ENCODE data around the gene TBCK.

The TBCK gene

DNA sequence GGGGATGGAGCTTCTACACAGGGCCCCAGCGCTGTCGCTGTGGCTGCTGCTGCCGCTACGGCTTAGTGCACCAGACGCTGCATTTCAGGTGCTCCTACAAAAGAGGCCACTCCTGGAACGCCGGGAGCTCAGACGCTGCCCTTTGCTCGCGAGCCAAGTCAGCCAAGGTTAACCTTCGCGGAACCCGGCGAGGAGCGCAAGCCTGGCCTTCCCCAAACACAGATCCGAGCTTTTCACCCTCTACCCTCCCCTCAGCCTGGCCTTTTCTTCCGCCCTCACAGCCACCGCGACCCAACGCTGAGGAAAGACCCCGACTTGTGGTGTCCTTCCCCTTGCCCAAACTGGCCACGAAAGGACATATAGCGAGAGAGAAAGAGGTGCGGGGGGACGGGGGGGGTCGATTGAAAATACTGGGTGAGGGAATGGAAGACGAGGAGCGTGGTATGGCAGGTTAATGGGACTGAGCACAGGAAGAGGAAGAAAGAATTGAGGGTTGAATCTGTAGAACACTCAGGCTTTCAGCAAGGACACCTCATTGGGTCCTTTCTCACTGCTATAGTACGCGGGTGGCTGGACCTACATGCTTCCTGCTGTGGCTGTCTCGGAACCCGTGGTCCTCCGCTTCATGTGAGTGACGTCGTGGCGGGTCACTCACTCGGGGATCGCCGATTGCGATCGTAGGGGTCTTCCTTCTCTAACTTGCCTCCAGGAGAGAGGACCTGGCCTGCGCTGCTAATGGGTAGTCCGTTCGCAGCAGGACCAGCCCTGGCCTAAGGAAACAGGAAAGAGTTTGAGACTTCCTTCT lies at the start of gene TBCK, which contains the start of gene AIMP1:
TBCK (minus strand) TSS at position 242 of the 805 bp plus-strand sequence. CDS start 7,249 bp downstream, outside the sequence.
AIMP1 (plus strand) TSS at position 583 of the 805 bp plus-strand sequence. CDS start 8,460 bp downstream, outside the sequence.
- peak within 1 kb of the TSS; percentile 91 for H3K27ac ChIP-seq
- peak; percentile 58 for DNase-seq (ENCODE audit: low read depth, low spot score)

DNA sequence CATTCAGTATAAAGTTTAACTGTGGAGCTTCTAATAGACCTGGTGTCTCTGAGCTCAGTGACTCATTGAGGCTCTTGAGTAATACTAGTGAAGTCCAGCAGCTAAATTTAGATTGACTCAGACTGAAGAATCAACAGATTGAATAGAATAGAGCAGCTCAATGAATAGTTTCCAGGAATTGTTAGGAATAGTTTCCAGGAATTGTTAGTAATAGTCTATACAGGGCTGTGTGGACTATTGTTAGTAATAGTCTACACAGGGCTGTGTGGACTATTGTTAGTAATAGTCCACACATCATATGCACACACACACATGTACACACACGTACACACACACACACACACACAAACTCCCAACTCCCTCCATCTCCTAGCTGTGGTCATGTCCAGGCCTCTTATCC lies 49.6 kb upstream of the TBCK start:
- DNase-seq (ENCODE audit: low read depth, low spot score) = peak; percentile 67
- peak overlapping the region; percentile 43 for H3K27ac ChIP-seq

GRCh38 chr4:106364282-106364681 lies 48.3 kb upstream of the TBCK start:
- no peak overlapping the region for H3K27ac ChIP-seq
- DNase-seq (ENCODE audit: low read depth, low spot score) = no peak

- H3K27ac ChIP-seq = no peak overlapping the region
- no peak for DNase-seq (ENCODE audit: low read depth, low spot score)
Observed at GRCh38 chr4:106362086-106362825, 46.2 kb upstream of the TBCK start.

- no peak for DNase-seq (ENCODE audit: low read depth, low spot score)
- H3K27ac ChIP-seq = peak overlapping the region; percentile 12
Observed at GRCh38 chr4:106358899-106359298, 42.9 kb upstream of the TBCK start.

DNA sequence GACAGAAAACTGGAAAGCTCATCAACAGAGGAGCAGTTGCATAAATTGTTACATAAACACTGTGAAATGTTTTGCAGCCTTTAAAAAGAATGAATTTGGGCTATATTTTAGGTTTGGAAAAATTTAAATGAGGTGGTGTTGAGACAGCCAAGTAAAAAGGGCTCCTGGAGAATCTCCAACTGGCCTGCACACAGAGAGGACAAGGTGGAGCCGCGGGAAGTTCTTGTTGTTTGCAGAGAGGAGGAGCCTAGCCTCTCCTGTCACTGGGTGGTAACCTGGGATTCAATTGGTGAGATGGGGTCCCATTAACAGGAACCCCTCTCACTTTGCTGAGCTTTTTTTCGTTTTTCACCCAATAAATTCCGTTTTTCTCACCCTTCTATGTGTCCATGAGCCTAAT lies 39.2 kb upstream of the TBCK start:
- no peak overlapping the region for H3K27ac ChIP-seq
- DNase-seq (ENCODE audit: low read depth, low spot score) = no peak

DNA sequence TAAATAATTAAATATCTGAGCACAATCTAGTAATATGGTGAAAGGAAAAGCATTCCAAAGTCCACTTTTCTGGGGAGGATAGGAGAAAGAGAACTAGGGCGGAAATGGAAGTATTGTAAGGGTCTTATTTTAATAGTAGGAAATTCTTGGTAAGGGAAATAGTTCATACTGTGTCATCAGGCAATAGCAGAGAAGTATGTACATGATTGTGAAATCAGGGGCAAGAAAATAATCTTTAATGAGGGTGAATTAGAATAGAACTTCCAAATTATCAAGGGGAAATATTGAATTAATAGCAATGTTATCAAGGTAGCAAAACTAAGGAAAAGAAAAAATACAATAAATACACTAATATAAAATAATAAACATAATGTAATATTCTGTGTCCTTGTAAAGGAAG lies 37.8 kb upstream of the TBCK start:
- no peak overlapping the region for H3K27ac ChIP-seq
- DNase-seq (ENCODE audit: low read depth, low spot score) = no peak

DNA sequence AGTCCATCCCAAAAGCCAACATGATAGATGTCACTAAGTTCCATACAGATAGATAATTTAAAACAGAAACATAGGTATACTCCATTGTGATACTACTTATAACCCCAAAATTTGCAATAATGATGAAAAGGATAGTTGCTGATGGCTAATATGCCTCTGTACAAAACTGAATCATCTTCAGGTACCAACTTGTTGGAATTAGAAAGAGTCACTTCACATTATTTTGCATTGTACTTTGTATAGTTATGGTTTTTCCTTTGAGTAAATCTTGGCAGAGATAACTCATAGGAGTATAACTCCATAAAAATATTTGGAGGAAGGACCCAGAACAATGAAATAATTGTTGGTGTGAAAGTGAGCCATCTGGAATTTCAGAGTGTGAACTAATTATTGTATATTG lies 35.0 kb upstream of the TBCK start:
- H3K27ac ChIP-seq = peak overlapping the region; percentile 18
- DNase-seq (ENCODE audit: low read depth, low spot score) = no peak

DNA sequence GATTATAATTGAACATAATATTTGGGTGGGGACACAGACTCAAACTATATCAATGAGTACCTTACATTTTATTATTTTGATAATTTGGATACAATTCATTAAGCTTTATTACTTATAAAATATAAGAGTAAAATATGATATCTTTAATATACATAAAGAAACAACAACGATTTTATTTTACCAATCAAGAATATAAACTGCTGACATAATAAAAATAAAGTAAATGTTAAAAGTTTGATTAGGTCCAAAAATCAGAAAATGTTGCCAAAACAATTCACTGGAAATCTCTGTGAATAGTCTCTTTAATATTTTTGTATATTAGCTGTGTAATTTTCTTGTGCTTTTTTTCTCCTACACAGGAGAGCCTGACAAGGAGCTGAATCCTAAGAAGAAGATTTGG lies 31.2 kb upstream of the TBCK start:
- DNase-seq (ENCODE audit: low read depth, low spot score) = no peak
- no peak overlapping the region for H3K27ac ChIP-seq

GRCh38 chr4:106344647-106344970 lies 28.6 kb upstream of the TBCK start:
- no peak overlapping the region for H3K27ac ChIP-seq
- no peak for DNase-seq (ENCODE audit: low read depth, low spot score)

DNA sequence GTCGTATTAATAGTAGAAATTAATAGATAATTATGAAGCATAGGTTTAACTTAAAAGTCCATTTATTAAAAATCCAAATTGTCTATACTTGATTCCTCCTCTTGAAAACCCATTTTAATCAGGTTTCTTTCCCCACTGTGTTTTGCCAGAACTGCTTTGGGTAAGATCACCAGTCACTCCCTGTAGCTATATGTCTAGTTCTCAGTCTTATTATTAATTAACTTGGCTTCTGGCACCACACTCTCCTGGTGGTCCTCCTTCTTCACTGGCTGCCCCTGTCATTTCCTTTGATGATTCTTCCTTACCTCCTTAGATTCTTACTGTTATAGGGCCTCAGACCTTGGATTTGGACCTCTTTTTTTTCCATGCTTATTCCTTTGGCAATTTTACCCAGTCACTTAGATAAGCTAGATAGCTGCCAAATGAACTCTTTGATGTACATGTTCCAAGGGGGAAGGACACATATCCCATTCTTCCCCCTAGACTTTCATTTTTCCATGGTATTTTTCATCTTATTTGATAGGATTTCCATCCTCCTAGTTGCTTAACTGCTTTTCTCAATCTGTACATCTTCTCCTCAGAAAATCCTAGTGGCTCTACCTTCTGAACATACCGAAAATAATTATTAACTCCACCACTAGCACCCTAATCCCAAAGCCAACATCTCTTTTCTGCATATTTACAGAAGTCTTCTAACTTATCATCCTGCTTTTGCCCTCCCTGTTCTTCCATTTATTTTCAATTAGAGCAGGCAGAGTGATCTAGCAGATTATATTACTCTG lies 28.0 kb upstream of the TBCK start:
- DNase-seq (ENCODE audit: low read depth, low spot score) = no peak
- no peak overlapping the region for H3K27ac ChIP-seq

- no peak for DNase-seq (ENCODE audit: low read depth, low spot score)
- no peak overlapping the region for H3K27ac ChIP-seq
Observed at GRCh38 chr4:106340774-106341173, 24.8 kb upstream of the TBCK start.

DNA sequence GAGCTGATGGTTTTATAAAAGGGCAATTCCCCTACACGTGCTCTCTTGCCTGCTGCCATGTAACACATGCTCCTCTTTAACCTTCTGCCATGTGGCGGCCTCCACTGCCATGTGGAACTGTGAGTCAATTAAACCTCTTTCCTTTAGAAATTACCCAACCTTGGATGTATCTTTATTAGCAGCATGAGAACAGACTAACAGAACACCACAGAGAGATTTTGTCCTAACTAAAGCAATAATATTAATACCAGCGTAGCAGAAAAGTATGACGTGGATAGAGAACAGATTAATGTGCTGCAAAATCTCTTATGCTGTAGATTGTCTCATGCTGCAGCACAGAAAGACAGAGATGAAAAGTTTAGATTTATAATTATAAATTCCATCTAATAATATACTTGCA lies 23.4 kb upstream of the TBCK start:
- no peak overlapping the region for H3K27ac ChIP-seq
- DNase-seq (ENCODE audit: low read depth, low spot score) = no peak

DNA sequence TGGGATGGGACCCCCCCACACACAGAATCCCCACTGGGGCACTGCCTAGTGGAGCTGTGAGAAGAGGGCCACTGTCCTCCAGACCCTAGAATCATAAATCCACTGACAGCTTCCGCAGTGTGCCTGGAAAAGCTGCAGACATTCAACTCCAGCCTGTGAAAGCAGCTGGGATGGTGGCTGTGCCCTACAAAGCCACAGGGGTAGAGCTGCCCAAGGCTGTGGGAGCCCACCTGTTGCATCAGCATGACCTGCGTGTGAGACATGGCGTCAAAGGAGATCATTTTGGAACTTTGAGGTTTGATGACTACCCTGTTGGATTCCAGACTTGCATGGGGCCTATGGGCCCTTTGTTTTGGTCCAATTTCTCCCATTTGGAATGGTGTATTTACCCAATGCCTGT lies 22.7 kb upstream of the TBCK start:
- H3K27ac ChIP-seq = no peak overlapping the region
- no peak for DNase-seq (ENCODE audit: low read depth, low spot score)

- no peak overlapping the region for H3K27ac ChIP-seq
- no peak for DNase-seq (ENCODE audit: low read depth, low spot score)
Observed at GRCh38 chr4:106337916-106338315, 21.9 kb upstream of the TBCK start.

DNA sequence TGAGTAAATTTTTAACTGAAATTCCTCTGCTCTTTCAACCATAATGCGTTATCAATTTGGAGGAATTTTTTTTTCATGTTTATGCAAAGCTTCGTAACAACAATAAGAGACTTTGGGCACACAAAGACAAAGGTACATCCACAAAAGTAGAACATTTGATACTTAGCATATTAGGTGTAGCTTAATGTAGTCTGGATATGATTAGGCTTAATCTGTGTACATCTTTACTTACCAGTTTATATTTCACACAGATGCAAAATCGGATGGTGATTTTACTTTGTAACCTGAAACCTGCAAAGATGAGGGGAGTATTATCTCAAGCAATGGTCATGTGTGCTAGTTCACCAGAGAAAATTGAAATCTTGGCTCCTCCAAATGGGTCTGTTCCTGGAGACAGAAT lies 20.6 kb upstream of the TBCK start:
- no peak for DNase-seq (ENCODE audit: low read depth, low spot score)

GRCh38 chr4:106334741-106335470 lies 18.9 kb upstream of the TBCK start:
- no peak overlapping the region for H3K27ac ChIP-seq
- no peak for DNase-seq (ENCODE audit: low read depth, low spot score)

More for the DNA sequence above, 20.6 kb upstream of the TBCK start:
- H3K27ac ChIP-seq = no peak overlapping the region

DNA sequence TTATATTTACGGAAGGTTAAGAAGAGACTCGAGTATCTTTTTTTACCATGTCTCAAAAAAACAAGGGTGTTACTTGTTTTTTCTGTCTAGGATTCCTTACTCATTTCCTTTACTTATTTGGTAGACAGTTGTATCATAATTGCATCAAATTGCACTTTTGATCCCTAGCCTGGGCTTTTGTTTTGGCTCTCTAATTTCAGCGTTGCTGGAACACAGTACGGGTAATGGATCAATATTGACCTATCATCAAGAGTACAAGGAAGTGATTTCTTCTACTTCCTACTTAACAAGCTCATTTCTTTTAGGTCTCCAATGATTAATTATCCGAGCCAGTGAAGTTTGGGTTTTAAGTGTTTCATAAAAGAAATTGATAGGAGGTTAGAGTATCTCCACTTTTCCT lies 17.2 kb upstream of the TBCK start:
- no peak overlapping the region for H3K27ac ChIP-seq
- no peak for DNase-seq (ENCODE audit: low read depth, low spot score)

- no peak overlapping the region for H3K27ac ChIP-seq
- DNase-seq (ENCODE audit: low read depth, low spot score) = no peak
Observed at GRCh38 chr4:106329041-106329618, 13.1 kb upstream of the TBCK start.

- peak overlapping the region; percentile 52 for H3K27ac ChIP-seq
- DNase-seq (ENCODE audit: low read depth, low spot score) = no peak
Observed at GRCh38 chr4:106325800-106326199, 9.8 kb upstream of the TBCK start.
